Astrocyte (in vitro differentiated cells and primary cell): ENCODE data around the gene CHSY1.

ENCODE experiments used
- CTCF ChIP-seq: IDR thresholded peaks from 2 replicates; pipeline ENCODE4 v1.5.1; 2011; ENCODE audit warnings: low read depth, mild to moderate bottlenecking, inconsistent platforms, low read length, moderate library complexity; ENCODE audit not compliant: insufficient read depth
- EZH2 ChIP-seq: IDR thresholded peaks from 2 replicates; pipeline ENCODE4 v1.6.1; 2012; ENCODE audit warnings: mild to moderate bottlenecking, low read length, inconsistent platforms; ENCODE audit not compliant: insufficient read depth

GRCh38 chr15:101204739-101205535 is 46.9 kb downstream of the CHSY1 start:
- TF ChIP-seq CTCF (no peak), EZH2 (no peak)
